Neural progenitor cell (in vitro differentiated cells): Measurements from ENCODE around the gene AKAP14.

Experiments
- EZH2 ChIP-seq: fragments of 200-600 bp; sonication (generic); IDR thresholded peaks from 2 replicates; pipeline ENCODE4 v1.6.1; 2017; ENCODE audit warnings: antibody characterized with exemption, mild to moderate bottlenecking, moderate library complexity
- TF ChIP-seq, protein P1 (sequence below): fragments of 200-600 bp; sonication (generic); IDR thresholded peaks from 2 replicates; pipeline ENCODE4 v1.5.1; 2017; ENCODE audit warnings: antibody characterized with exemption, mild to moderate bottlenecking

DNA sequence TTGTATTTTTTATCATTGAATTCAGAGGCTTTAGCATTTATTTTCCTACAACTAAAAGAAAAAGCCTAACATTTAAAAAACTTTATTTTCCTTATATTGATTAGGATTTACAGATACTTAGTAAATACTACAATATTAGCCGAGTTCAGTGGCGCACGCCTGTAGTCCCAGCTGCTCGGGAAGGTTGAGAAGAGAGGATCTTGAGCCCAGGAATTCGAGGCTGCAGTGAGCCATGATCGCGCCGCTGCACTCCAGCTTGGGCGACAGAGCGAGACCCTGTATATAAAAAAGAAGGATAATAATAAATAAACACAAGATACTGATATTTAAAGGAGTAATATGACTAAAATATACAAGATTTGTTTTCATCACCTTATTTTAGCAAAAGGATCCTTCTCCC is 42.2 kb upstream of the AKAP14 start:
- TF ChIP-seq EZH2 = no peak
- TF ChIP-seq, protein P1, sequence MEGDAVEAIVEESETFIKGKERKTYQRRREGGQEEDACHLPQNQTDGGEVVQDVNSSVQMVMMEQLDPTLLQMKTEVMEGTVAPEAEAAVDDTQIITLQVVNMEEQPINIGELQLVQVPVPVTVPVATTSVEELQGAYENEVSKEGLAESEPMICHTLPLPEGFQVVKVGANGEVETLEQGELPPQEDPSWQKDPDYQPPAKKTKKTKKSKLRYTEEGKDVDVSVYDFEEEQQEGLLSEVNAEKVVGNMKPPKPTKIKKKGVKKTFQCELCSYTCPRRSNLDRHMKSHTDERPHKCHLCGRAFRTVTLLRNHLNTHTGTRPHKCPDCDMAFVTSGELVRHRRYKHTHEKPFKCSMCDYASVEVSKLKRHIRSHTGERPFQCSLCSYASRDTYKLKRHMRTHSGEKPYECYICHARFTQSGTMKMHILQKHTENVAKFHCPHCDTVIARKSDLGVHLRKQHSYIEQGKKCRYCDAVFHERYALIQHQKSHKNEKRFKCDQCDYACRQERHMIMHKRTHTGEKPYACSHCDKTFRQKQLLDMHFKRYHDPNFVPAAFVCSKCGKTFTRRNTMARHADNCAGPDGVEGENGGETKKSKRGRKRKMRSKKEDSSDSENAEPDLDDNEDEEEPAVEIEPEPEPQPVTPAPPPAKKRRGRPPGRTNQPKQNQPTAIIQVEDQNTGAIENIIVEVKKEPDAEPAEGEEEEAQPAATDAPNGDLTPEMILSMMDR = no peak
